ENCODE measurements around the gene GBX2. TPM values are rescaled to one million over a fixed set of nuclear protein-coding genes. Genes with fewer than 3 reads are reported as not detected.

Gene GBX2
- total and polyA plus RNA-seq, 2 of the 8 experiments (the other 6 are each of a cell fraction or from before 2014, with no cell fraction given), result 0.38 to 0.89 TPM

DNA sequence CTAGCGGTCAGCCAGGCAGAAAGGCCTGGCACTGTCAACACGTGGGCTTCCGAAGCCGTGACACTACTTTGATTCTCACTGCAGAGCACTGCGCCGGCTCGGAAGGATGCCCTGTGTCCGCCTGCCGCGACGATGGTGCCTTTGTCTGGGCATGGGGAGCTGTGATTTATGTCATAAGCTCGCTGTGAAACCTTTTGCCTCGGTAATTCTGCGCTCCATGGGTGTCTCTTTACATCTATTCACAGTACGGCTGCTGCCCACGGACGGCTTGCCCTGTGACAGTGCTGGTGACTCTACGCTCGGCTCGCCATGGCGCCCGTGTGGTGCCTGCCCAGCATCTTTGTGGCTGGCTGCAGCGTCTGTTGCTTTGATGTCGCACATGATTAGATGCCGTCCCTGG, 43.1 kb upstream of the GBX2 start:
- no peak overlapping the region for H3K4me3 ChIP-seq (ENCODE audit: extremely low read depth in 1 of 4, insufficient read depth in 2 of 4, low read depth in 3 of 4, low read length in 4 of 4)
- no peak overlapping the region for H4K5ac ChIP-seq (ENCODE audit: insufficient read length, low read depth, low read length)
- H2BK12ac ChIP-seq (ENCODE audit: low read depth, low read length), result no peak overlapping the region; the same call in 1 of the 2 replicates
- TF ChIP-seq POLR2AphosphoS5 (IDR thresholded peaks at IDR 0.05; ENCODE audit: low read depth, low read length), result no peak
- TF ChIP-seq ASH2L (IDR thresholded peaks at IDR 0.05; ENCODE audit: low read length), result no peak
- no peak for TF ChIP-seq EP300 (IDR thresholded peaks at IDR 0.05; ENCODE audit: borderline replicate concordance in 1 of 2, low read depth in 2 of 2, low read length in 2 of 2)
- TF ChIP-seq KDM1A (IDR thresholded peaks at IDR 0.05; ENCODE audit: borderline replicate concordance, low read length), result no peak
- no peak for TF ChIP-seq GABPA (IDR thresholded peaks at IDR 0.05; ENCODE audit: borderline replicate concordance, insufficient read depth, low read length)
- TF ChIP-seq, protein P1, sequence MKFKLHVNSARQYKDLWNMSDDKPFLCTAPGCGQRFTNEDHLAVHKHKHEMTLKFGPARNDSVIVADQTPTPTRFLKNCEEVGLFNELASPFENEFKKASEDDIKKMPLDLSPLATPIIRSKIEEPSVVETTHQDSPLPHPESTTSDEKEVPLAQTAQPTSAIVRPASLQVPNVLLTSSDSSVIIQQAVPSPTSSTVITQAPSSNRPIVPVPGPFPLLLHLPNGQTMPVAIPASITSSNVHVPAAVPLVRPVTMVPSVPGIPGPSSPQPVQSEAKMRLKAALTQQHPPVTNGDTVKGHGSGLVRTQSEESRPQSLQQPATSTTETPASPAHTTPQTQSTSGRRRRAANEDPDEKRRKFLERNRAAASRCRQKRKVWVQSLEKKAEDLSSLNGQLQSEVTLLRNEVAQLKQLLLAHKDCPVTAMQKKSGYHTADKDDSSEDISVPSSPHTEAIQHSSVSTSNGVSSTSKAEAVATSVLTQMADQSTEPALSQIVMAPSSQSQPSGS (IDR thresholded peaks at IDR 0.05; ENCODE audit: low read length), result no peak
- no peak for TF ChIP-seq BACH1 (IDR thresholded peaks at IDR 0.05; ENCODE audit: low read length)
- no peak for TF ChIP-seq RNF2 (IDR thresholded peaks at IDR 0.05; ENCODE audit: borderline replicate concordance, low read depth, low read length, missing control alignments, poor library complexity, severe bottlenecking)
- TF ChIP-seq SIX5 (IDR thresholded peaks at IDR 0.05; ENCODE audit: low read depth, low read length), result no peak
- TF ChIP-seq GTF2F1 (IDR thresholded peaks at IDR 0.05; ENCODE audit: borderline replicate concordance, low read depth, low read length), result no peak
- TF ChIP-seq BRCA1 (IDR thresholded peaks at IDR 0.05; ENCODE audit: low read depth, low read length), result no peak
- DNase-seq (ENCODE audit: low read depth in 1 of 2, low spot score in 2 of 2) (peak in 1 of 2 experiments; percentile 39), FAIRE-seq (no peak)
- H3K23ac ChIP-seq (ENCODE audit: insufficient read length), result no peak overlapping the region
- no peak overlapping the region for H3K4me2 ChIP-seq (ENCODE audit: insufficient read depth in 1 of 2, low read depth in 2 of 2, low read length in 2 of 2)
- H3K4me1 ChIP-seq (replicated peaks in 1 of 4; ENCODE audit: control insufficient read depth in 3 of 4, insufficient read depth in 4 of 4, low read length in 3 of 4), result peaks cover 0 to 7% (median 2%) of the 10 kb centered on the region in 4 experiments; a peak in 5 of 7 replicates
- no peaks in the 10 kb centered on the region for H3K23me2 ChIP-seq (ENCODE audit: low read depth, low read length)
- no peak overlapping the region for H3K56ac ChIP-seq (replicated peaks; ENCODE audit: insufficient read length, low read depth, low read length)
- ChIA-PET POLR2A (ENCODE audit: partially characterized antibody) (no interaction called here), CTCF (ENCODE audit: partially characterized antibody) (interaction anchor here (0.6 to 1.4 kb wide), 2 partner anchors 26 to 139 kb away, joined by 3 to 6 read pairs; no protein-coding TSS in a partner anchor)
- H2AFZ ChIP-seq (ENCODE audit: low read length), result no peak overlapping the region
- H3K4ac ChIP-seq (replicated peaks; ENCODE audit: insufficient read length, low read depth, low read length), result no peak overlapping the region
- H3K79me2 ChIP-seq (ENCODE audit: control insufficient read depth in 1 of 2, insufficient read depth in 2 of 2, low read length in 2 of 2), result no peaks in the 10 kb centered on the region
- 0 out of 2 replicates have a peak overlapping the region, but pooled peaks have one; percentile 40 for H4K8ac ChIP-seq (ENCODE audit: extremely low read depth, insufficient read depth, low read length)
- no peak overlapping the region for H4K91ac ChIP-seq (replicated peaks; ENCODE audit: insufficient read length, low read length)
- no peak overlapping the region for H2BK20ac ChIP-seq (ENCODE audit: low read length)
- no peak overlapping the region for H2BK120ac ChIP-seq (replicated peaks; ENCODE audit: low read depth, low read length)
- H3K79me1 ChIP-seq (ENCODE audit: low read depth, low read length), result no peaks in the 10 kb centered on the region
- no peak overlapping the region for H3K14ac ChIP-seq (ENCODE audit: insufficient read length)
- H3K18ac ChIP-seq (ENCODE audit: extremely low read depth, low read length), result no peak overlapping the region
- H2AK5ac ChIP-seq (ENCODE audit: low read depth, low read length), result peak overlapping the region; percentile 53
- H4K20me1 ChIP-seq (replicated peaks in 1 of 2; ENCODE audit: control insufficient read depth in 1 of 2, insufficient read depth in 2 of 2, low read length in 2 of 2), result no peaks in the 10 kb centered on the region
- no peak overlapping the region for H3K9ac ChIP-seq (replicated peaks in 1 of 4; ENCODE audit: extremely low read depth in 1 of 4, low read depth in 3 of 4, low read length in 3 of 4)
- H3K9me3 ChIP-seq (ENCODE audit: insufficient read depth in 2 of 2, low read depth in 1 of 2, low read length in 1 of 2), result no peaks in the 10 kb centered on the region
- no peak overlapping the region for H3K27ac ChIP-seq (ENCODE audit: low read depth, low read length)
- no peaks in the 10 kb centered on the region for H3K36me3 ChIP-seq (ENCODE audit: control insufficient read depth in 2 of 4, insufficient read depth in 4 of 4, low read length in 3 of 4)
- no peak overlapping the region; the same call in 1 of the 2 replicates for H2BK5ac ChIP-seq (ENCODE audit: low read depth, low read length)
- H3K27me3 ChIP-seq (replicated peaks in 1 of 4; ENCODE audit: control insufficient read depth in 3 of 4, extremely low read depth in 1 of 4, insufficient read depth in 3 of 4, low read length in 3 of 4), result no peaks in the 10 kb centered on the region; a peak in 2 of 7 replicates
- H2BK15ac ChIP-seq (ENCODE audit: low read length), result no peak overlapping the region; the same call in 1 of the 2 replicates
- WGBS, 2 experiments (ENCODE audit: extremely low coverage in 1 of 2, insufficient coverage in 1 of 2, insufficient read length in 1 of 2, insufficient replicate concordance in 2 of 2, low coverage in 1 of 2, low lambda C conversion rate in 2 of 2, missing lambda C conversion rate in 1 of 2), result 95% methylated on average over 25 of the region's 25 CpGs; no CpG with 5 or more reads in 1 of the 2 experiments

Data from H1 (cell line).